GM12892 (cell line): ENCODE results near the gene CACNG5. TPM values are rescaled to one million over a fixed set of nuclear protein-coding genes. Genes with fewer than 3 reads are reported as not detected.

ENCODE experiments used
- DNase-seq: peaks from one replicate; pipeline ENCODE4 v3.0.0; 2011; ENCODE audit not compliant: insufficient read length
- FAIRE-seq: peaks from 2 replicates; lab custom pipeline; 2011; peaks lifted over from hg19 to GRCh38; lab: Jason Lieb, UNC
- POLR2A ChIP-seq: IDR thresholded peaks from 2 replicates; pipeline ENCODE4 v1.6.1; 2011; ENCODE audit warnings: low read depth, low read length, control low read depth
- POLR2AphosphoS5 ChIP-seq: IDR thresholded peaks from 2 replicates; pipeline ENCODE4 v1.6.1; 2011; ENCODE audit warnings: low read depth, low read length, control low read depth
- TAF1 ChIP-seq: IDR thresholded peaks from 2 replicates; pipeline ENCODE4 v1.6.1; 2011; ENCODE audit warnings: low read depth, mild to moderate bottlenecking, control low read depth, low read length, borderline replicate concordance
- polyA plus RNA-seq: library from polyadenylated mRNA; unstranded; fragments of >200 nt; gene quantifications from one replicate; pipeline ENCODE4 v1.2.1, GENCODE V29; 2012; ENCODE audit warnings: missing spikeins, inconsistent platforms; ENCODE audit not compliant: missing spikeins

CACNG5 gene
- not detected for polyA plus RNA-seq

GRCh38 chr17:66834919-66835454 is at the start of gene CACNG5:
TSS of gene CACNG5 (plus strand) at chr17:66835117. CDS start at chr17:66877333, 42,216 bp downstream.
- TF ChIP-seq POLR2AphosphoS5 (no peak), TAF1 (no peak), POLR2A (no peak)
- DNase-seq (no peak), FAIRE-seq (no peak)

GRCh38 chr17:66786107-66786506 is 48.8 kb upstream of the CACNG5 start:
- FAIRE-seq (no peak), DNase-seq (no peak)
- no peak for TF ChIP-seq POLR2A
- TF ChIP-seq TAF1: no peak
- no peak for TF ChIP-seq POLR2AphosphoS5

GRCh38 chr17:66787914-66788313 is 47.0 kb upstream of the CACNG5 start:
- TF ChIP-seq POLR2AphosphoS5: no peak
- no peak for TF ChIP-seq POLR2A
- TF ChIP-seq TAF1: no peak
- DNase-seq (no peak), FAIRE-seq (no peak)

GRCh38 chr17:66789093-66789492 is 45.8 kb upstream of the CACNG5 start:
- DNase-seq: no peak
- TF ChIP-seq TAF1 (no peak), POLR2AphosphoS5 (no peak), POLR2A (no peak)
- no peak for FAIRE-seq

- no peak for DNase-seq
- TF ChIP-seq POLR2A (no peak), POLR2AphosphoS5 (no peak), TAF1 (no peak)
- no peak for FAIRE-seq
Observed at GRCh38 chr17:66789961-66790437, 44.9 kb upstream of the CACNG5 start.

GRCh38 chr17:66790501-66791061 is 44.3 kb upstream of the CACNG5 start:
- FAIRE-seq: no peak
- TF ChIP-seq TAF1: no peak
- no peak for DNase-seq

GRCh38 chr17:66791347-66791746 is 43.6 kb upstream of the CACNG5 start:
- DNase-seq (no peak), FAIRE-seq (no peak)
- TF ChIP-seq TAF1 (no peak), POLR2A (no peak), POLR2AphosphoS5 (no peak)

GRCh38 chr17:66793814-66794213 is 41.1 kb upstream of the CACNG5 start:
- TF ChIP-seq TAF1: no peak
- TF ChIP-seq POLR2A: no peak
- TF ChIP-seq POLR2AphosphoS5: no peak
- no peak for FAIRE-seq

GRCh38 chr17:66795486-66795885 is 39.4 kb upstream of the CACNG5 start:
- FAIRE-seq (no peak), DNase-seq (no peak)
- no peak for TF ChIP-seq POLR2AphosphoS5
- TF ChIP-seq POLR2A: no peak
- no peak for TF ChIP-seq TAF1

More at GRCh38 chr17:66793814-66794213, 41.1 kb upstream of the CACNG5 start:
- no peak for DNase-seq

- TF ChIP-seq POLR2A (no peak), POLR2AphosphoS5 (no peak), TAF1 (no peak)
Observed at GRCh38 chr17:66799849-66800537, 34.9 kb upstream of the CACNG5 start.

GRCh38 chr17:66803474-66803951 is 31.4 kb upstream of the CACNG5 start:
- FAIRE-seq (no peak), DNase-seq (no peak)
- TF ChIP-seq TAF1 (no peak), POLR2A (no peak), POLR2AphosphoS5 (no peak)

More at GRCh38 chr17:66799849-66800537, 34.9 kb upstream of the CACNG5 start:
- FAIRE-seq: no peak
- no peak for DNase-seq

- FAIRE-seq (no peak), DNase-seq (no peak)
- no peak for TF ChIP-seq TAF1
- TF ChIP-seq POLR2AphosphoS5: no peak
- TF ChIP-seq POLR2A: no peak
Observed at GRCh38 chr17:66805567-66805966, 29.4 kb upstream of the CACNG5 start.

GRCh38 chr17:66807182-66807581 is 27.7 kb upstream of the CACNG5 start:
- no peak for FAIRE-seq
- DNase-seq: no peak
- no peak for TF ChIP-seq TAF1
- TF ChIP-seq POLR2A: no peak
- no peak for TF ChIP-seq POLR2AphosphoS5
